K562 (cell line): ENCODE data around the gene PRKAG1. TPM values are rescaled to one million over a fixed set of nuclear protein-coding genes. Genes with fewer than 3 reads are reported as not detected.

ENCODE experiments used
- CBFB ChIP-seq: sonication (generic); formaldehyde crosslinking; IDR thresholded peaks from 2 replicates; pipeline ENCODE4 v1.4.0; 2020; ENCODE audit warnings: mild to moderate bottlenecking, missing genetic modification reagents
- CREB3 ChIP-seq: fragments of 450-650 bp; conservative IDR thresholded peaks from 2 replicates; pipeline ENCODE4 v1.6.1; 2016; ENCODE audit warnings: missing genetic modification characterization, low read depth, mild to moderate bottlenecking, missing compliant biosample characterization, moderate library complexity
- EGR1 ChIP-seq: fragments of 450-650 bp; conservative IDR thresholded peaks from 2 replicates; pipeline ENCODE4 v1.6.1; 2017; ENCODE audit warnings: mild to moderate bottlenecking
- GATA2 ChIP-seq: sonication (generic); formaldehyde crosslinking; IDR thresholded peaks from 2 replicates; pipeline ENCODE4 v1.4.0; 2020; ENCODE audit warnings: mild to moderate bottlenecking, missing genetic modification reagents
- PHB ChIP-seq: fragments of 250-450 bp; sonication (Bioruptor Pico); IDR thresholded peaks from 2 replicates; pipeline ENCODE4 v1.5.0; 2021
- PKNOX1 ChIP-seq: fragments of 450-650 bp; IDR thresholded peaks from 2 replicates; pipeline ENCODE4 v1.6.1; 2016
- SRSF9 ChIP-seq: fragments of 200-400 bp; formaldehyde crosslinking; IDR thresholded peaks from 2 replicates; pipeline ENCODE4 v1.6.1; 2017; ENCODE audit warnings: low read depth, low read length, borderline replicate concordance
- TAL1 ChIP-seq: fragments of 450-650 bp; IDR thresholded peaks from 2 replicates; pipeline ENCODE4 v1.6.1; 2016; ENCODE audit warnings: mild to moderate bottlenecking
- TEAD1 ChIP-seq, 2 experiments: fragments of 450-650 bp in 1 of 2; sonication (generic) in 1 of 2; formaldehyde crosslinking; IDR thresholded peaks; 2 replicates each; pipeline versions ENCODE4 v1.4.0 to v1.8.0; 2020 to 2022; ENCODE audit warnings: mild to moderate bottlenecking in 2 of 2, missing genetic modification reagents in 1 of 2
- THAP12 ChIP-seq: fragments of 250-450 bp; sonication (Bioruptor Pico); IDR thresholded peaks from 2 replicates; pipeline ENCODE4 v1.9.0; 2021; ENCODE audit warnings: mild to moderate bottlenecking, inconsistent platforms
- ZBTB11 ChIP-seq, 3 experiments: fragments of 200-800 bp in 1 of 3; fragments of 250-450 bp in 1 of 3; fragments of 450-650 bp in 1 of 3; sonication (Bioruptor Pico) in 1 of 3; sonication (Bioruptor generic) in 1 of 3; formaldehyde crosslinking in 1 of 3; IDR thresholded peaks; 2 replicates each; pipeline versions ENCODE4 v1.6.1 to v1.8.0; 2016 to 2022; ENCODE audit warnings: mild to moderate bottlenecking in 2 of 3, missing genetic modification characterization in 2 of 3, missing compliant biosample characterization in 1 of 3, moderate library complexity in 1 of 3
- ZBTB33 ChIP-seq: sonication (generic); formaldehyde crosslinking; IDR thresholded peaks from 2 replicates; pipeline ENCODE4 v1.8.1; 2023; ENCODE audit warnings: mild to moderate bottlenecking, missing genetic modification reagents
- ZFP30 ChIP-seq: fragments of 250-450 bp; sonication (Bioruptor Pico); IDR thresholded peaks from 2 replicates; pipeline ENCODE4 v1.8.0; 2022; ENCODE audit warnings: moderate library complexity, mild to moderate bottlenecking, inconsistent platforms, borderline replicate concordance
- ZNF124 ChIP-seq: sonication (generic); formaldehyde crosslinking; IDR thresholded peaks from 2 replicates; pipeline ENCODE4 v1.8.1; 2022; ENCODE audit warnings: missing genetic modification reagents
- ZNF232 ChIP-seq: sonication (generic); formaldehyde crosslinking; IDR thresholded peaks from 2 replicates; pipeline ENCODE4 v1.8.0; 2022; ENCODE audit warnings: mild to moderate bottlenecking, missing genetic modification reagents
- ZNF655 ChIP-seq: fragments of 250-450 bp; sonication (Bioruptor Pico); IDR thresholded peaks from 2 replicates; pipeline ENCODE4 v1.5.0; 2021
- polyA plus RNA-seq, 8 experiments: library from polyadenylated mRNA; depleted of rRNA in 4 of 8; stranded (reverse) in 5 of 8; unstranded in 3 of 8; fragments of >200 nt; fragmentation: Nextera tagmentation in 2 of 8; fragmentation: Illumina TruSeq in 1 of 8; extraction: Ambion mirVana in 2 of 8; extraction: Trizol in 1 of 8; gene quantifications; 2 replicates each; pipeline versions ENCODE4 v1.2.1 to v1.2.3, GENCODE V29; 2011 to 2014; ENCODE audit warnings: inconsistent platforms in 1 of 8, missing spikeins in 1 of 8
- total RNA-seq, 7 experiments: library from RNA; depleted of rRNA in 6 of 7; stranded (reverse); fragments of >200 nt in 6 of 7; fragmentation: Illumina TruSeq in 2 of 7; extraction: Trizol in 2 of 7; gene quantifications; 2 replicates each; pipeline versions ENCODE4 v1.2.1 to v1.2.3, GENCODE V29; 2011 to 2021; ENCODE audit warnings: low replicate concordance in 1 of 7

Gene PRKAG1
- total and polyA plus RNA-seq, 9 of the 15 experiments (the other 6 are each of a cell fraction or from before 2014, with no cell fraction given), result 51.1 to 126 (median 79.1) TPM

GRCh38 chr12:49017891-49018260, 700 bp downstream of the PRKAG1 start (continued):
- TF ChIP-seq PHB (CRISPR knock-in tag), result no peak
- TF ChIP-seq TEAD1 (CRISPR knock-in tag; IDR thresholded peaks at IDR 0.05), result 0 out of 4 replicates have a peak, but pooled peaks of 1 of the 2 experiments have one; percentile 25
- TF ChIP-seq CBFB, result 0 out of 2 replicates have a peak, but pooled peaks have one; percentile 14
- no peak for TF ChIP-seq ZNF655
- no peak for TF ChIP-seq ZBTB11 (CRISPR knock-in tag; IDR thresholded peaks at IDR 0.05)
- TF ChIP-seq ZFP30 (CRISPR knock-in tag), result no peak
- TF ChIP-seq GATA2, result 0 out of 2 replicates have a peak, but pooled peaks have one; percentile 36
- TF ChIP-seq ZNF232 (CRISPR knock-in tag), result no peak
- no peak for TF ChIP-seq ZNF124
- no peak for TF ChIP-seq EGR1
- no peak for TF ChIP-seq THAP12 (CRISPR knock-in tag)
- TF ChIP-seq CREB3 (tag), result no peak
- no peak for TF ChIP-seq PKNOX1
- TF ChIP-seq TAL1, result no peak
- TF ChIP-seq SRSF9, result no peak
- no peak for TF ChIP-seq ZBTB33
